ENCODE data around the gene ANO10. TPM values are rescaled to one million over a fixed set of nuclear protein-coding genes. Genes with fewer than 3 reads are reported as not detected.
"Not testable (repeated sequence)": the region's sequence is repeated elsewhere in the genome, so short reads cannot be mapped to it uniquely, and the experiment has no call there.

Gene ANO10
- total RNA-seq, 1 experiment from 2014 or later = 22.8 TPM

DNA sequence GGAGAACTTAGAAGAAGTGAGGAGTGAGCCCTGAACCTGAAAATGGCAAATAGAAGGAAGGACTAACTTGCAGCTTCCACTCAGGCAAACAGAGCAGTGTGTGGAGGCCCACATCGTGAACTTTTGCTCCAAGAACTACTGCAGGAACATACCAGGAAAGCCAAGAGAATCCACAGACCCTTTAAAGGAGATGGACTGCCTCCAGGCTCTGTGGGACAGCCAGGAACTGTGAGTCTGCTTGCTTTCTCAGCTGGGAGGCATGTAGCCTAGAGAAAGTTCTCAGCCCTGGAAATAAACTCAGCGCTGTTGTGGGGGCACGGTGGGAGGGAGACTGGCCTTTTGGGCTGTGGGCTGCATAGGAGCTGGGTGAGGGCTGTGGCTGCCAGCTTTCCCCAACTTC, 242.5 kb downstream of the ANO10 start:
- no peak for DNase-seq (ENCODE audit: low read depth)

DNA sequence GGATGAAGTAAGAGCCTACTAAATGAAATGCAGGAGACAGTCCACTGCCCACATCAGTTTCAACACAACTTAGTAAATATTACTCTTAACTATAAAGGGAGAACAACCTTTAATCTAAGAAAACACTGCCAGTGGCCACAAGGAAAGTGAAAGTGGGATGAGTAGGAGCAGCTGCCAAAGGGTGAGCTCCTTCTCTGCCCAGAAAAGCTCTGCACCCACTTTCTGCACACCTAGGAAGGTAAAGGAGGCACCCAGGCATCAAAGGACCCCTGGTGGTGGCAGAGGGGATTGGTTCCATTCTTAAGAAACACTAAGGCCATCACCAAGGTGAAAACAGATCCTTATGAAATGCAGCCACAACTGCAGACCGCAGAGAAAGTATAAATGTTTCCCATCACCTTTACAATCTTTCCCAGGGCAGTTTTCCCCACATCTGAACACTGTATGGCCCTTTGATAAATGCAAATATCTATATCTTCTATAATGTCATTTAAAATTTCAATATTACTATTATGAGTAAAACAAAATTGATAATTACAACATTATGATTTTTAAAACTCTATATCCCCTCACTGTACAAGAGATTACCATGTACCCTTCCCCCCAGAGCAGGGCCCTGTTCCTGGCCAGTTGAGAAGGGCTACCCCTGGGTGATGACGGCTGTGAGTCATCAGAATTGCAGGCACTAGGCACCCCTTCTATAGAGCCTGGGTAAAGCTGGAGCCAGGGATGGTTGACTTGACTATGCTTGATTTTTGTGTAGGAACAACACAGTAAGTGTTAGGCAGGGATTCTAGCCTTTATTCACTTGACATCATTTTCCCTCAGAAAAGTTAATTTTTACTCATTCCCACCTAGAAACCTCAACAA, 243.5 kb downstream of the ANO10 start:
- DNase-seq (ENCODE audit: low read depth) = peak; percentile 39

DNA sequence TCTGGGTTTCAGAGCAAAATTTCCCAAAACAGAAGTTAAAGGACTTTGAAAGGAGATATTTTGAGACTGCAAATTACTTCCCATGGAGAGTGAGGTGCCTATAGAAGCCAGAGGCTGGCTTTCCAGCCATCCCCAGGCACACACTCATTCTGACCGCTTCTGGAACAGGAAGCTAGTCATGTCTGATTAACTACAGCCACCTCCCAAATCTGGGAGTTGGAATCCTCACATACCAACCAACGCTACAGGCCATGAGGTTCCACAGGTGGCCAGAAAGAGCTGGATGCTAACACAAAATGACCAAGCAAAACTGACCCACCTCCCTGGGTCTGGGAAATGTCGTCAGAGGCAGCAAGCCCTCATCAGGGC, 248.3 kb downstream of the ANO10 start:
- DNase-seq (ENCODE audit: low read depth) = peak; percentile 61

DNA sequence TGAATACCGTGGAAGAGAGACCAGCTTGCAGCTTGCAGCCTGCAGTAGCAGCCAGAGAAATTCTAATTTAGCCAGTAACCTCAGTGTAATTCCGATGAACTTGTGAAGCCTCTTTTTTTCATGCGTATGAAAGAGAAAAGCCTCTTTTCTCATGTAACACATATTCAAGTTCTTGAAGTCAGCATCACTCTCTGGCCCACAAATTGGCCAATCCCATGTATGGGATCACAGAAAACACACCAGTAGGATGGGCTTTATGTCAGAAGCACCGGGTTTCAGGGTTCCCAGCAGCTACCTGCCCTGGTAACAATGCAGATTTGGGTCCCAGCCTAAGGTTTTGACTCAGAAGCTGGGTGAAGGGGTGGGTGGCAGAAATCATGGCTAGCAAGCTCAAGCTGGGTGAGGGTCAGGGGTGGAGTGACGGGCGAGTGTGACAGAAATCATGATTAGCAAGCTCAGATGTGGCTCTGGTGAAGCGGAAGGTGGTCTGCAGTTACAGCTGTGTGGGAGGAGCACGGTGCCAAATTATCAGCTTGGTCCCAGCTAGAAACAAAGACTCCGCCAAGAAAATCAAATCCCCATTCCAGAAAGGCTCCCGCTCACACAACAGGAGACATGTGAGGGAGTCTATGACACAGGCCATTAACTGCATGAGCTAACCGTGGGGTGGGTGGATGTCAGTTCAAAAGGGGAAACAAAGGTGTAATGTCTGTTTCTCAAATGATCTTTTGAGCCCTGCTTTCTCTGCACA, 248.8 kb downstream of the ANO10 start:
- no peak for DNase-seq (ENCODE audit: low read depth)

DNA sequence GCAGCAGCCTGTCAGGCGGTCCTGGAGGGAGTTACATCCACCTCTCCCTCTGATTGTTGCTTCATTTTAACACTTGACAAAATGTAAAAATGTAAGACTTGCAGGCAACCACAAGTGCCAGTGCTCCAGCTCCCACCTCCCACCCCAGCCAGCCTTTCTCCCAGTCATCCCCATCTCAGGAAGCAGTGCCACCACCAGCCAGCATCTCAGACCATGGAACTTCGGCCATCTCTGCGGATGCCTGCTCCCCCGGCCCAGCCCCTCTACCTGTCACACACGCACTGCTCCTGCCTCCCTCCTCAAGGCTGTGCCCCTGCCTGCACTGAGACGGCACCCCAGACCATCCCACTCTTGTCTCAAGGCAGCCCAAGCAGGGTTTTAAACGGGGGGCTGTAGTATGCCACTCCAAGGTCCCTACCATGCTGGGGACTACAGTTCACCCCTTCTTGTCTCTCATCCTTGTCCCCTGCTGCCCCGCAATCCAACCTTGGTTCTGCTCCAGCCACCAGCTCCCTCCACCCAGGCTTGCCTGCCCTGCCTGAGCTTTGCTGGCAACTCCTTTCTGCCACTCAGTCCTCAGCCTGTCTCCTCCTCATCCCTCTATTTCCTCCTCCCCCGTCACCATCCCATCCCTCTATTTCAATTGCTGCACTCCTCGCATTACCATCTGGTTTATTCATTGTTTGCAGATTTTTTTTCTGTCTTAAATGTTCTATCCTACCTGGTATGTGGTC, 249.6 kb downstream of the ANO10 start:
- no peak for DNase-seq (ENCODE audit: low read depth)

DNA sequence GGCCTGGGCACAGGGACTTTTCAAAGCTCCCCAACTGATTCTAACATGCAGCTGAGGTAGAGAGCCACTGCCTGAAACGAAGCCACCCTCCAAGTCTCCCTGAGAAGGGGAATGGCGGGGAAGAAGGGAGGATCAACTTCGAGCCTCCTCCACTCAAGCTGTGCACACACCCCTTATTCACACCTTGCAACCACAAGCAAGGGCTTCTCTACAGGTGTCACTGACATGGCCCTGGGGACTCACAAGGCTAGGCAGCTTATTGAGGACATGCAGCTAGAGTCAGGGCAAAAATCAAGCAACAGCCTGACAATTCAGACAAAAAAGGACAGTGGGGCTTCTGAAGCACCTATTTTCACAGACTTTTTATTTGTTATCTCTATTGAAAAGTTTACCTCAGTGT, 250.3 kb downstream of the ANO10 start:
- DNase-seq (ENCODE audit: low read depth) = no peak

DNA sequence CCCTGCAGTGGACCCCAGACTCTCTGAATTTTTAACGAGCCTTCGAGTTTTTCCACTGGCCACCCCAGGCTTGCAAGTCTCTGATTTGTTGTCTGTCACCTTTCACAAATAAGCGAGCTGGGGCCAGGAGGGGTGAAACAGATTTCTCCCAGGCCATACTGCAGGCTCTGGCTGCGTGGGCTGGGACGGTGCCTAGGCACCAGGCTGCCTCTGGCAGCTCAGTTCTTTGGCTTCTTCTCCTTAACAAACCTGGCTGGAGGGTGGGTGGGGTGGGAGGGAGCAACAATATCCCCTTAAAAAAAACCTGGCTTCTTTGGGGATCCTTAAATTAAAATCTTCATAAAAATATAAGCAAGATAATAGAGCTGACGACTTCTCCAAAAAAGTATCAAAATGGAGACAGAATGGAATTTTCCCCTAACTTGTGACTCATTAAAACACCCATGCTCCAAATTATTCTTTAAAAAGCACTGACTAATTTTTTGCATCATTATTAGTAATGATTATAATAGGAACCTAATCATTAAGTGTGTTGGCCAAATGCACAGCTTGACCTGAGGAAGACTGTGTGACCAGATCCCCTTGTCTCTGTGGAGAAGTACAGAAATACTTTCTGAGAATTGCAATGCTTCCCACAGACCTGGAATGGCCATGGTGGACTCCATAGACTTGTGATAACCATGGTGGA, 251.4 kb downstream of the ANO10 start:
- no peak for DNase-seq (ENCODE audit: low read depth)

DNA sequence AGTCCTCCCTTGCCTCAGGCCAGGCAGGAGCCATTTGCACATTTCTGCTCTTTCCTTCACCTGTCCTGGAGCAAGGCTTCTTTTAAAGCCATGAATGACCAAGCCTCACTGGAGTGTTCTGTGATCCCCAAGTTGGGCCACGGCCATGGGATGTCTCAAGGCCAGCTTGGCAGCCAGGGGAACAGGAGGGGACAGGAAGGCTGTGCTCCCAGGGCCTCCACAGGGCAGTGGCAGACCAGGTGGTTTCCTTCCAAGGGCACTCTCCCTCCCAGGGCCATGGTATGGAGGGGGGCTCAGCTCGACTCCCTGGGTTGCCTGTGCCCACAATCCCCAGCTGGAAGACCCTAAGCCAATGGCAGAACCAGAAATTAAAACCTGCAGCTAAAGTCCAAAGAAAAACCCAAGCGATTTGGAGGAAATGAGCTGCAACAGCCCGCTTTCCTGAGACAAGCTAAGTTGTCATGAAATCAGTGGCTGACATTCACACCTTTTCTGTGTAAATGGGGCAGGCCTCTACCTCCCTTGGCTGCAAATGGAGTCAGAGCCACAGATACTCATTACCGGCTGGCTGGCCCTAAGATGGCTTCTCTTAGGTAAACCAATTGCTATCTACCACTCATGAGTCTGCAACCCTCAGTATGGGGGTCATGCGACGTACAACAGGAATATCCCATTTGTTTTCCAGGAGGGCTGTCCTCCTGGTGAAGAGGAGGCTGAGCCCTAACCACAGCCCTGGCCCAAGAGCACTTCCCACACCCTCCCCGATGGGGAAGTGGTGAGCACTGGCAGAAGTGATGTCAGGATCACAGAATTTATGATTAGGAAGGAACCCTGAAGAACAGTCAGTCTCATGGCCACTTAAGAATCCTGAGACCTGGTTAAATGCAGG, 252.2 kb downstream of the ANO10 start:
- DNase-seq (ENCODE audit: low read depth) = no peak

DNA sequence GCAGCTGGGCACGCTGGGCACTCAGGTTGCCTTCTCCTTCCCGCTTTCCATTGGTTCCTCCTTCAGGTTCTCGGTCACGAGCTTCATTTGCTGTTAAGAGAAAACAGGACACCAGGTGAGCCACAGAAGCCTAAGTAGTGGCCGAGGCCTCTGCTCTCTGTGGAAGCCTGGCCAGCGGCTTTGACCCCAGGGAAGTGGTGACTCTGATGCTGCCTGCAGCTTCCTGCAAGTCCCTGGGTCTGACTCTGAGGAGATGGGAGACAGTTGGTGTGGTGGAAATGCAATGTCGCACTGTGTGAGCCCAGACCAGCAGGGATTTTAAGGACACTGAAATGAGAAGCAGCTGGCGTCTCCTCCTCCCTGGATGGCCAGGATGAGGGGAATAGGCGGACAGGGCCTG, 254.9 kb downstream of the ANO10 start:
- no peak for DNase-seq (ENCODE audit: low read depth)

DNA sequence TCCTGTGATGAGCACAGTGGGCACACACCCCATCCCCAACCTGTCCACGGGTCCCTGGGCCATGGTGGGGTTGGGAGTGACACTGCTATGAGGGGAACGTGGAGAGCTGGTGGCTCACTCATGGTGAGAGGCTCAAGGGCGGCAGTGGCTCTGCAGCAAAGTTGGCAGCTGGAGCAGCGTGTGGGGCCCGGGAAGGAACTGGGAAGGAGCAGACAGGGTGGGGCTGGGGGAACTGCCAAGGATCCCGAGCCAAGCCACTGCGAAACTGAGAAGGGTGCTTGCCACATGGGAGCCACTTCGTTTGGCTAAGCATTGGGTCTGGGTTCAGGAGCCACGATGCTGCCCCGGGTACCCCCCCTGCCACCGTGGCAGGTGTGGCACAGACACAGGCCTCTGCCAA, 255.3 kb downstream of the ANO10 start:
- DNase-seq (ENCODE audit: low read depth) = no peak

DNA sequence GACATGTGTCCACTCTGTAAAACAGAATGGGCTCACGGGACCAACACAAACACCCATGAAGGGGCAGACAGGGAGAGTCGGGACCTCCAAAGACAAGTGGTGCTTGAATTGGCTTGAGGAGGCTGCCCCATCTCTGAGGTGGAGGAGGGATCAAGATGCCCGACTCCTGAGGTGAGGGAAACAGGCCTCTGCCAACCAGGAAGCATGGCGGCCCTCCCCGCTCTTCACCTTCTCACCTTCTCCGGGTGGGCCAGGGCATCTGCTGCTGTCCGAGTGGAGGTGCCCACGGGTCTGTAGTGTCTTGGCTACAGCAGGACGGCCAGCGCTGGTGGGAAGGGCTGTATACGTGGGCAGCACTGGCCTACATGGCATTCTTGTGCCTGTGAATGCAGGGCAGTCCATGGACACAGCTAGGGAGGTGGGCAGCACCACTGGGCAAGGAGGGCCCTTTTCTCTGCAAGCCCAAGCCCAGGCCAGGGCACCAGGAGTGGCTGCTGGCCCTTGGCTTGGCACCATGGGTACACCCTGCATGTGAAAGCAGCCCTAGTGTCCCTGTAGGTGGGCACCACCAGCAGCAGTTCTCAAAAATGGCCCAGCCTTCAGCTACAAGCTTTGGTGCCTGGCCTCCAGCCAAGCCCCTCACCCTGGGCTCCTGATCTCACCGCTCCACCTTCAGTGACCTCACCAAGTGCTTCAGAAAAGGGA, 256.1 kb downstream of the ANO10 start:
- no peak for DNase-seq (ENCODE audit: low read depth)

DNA sequence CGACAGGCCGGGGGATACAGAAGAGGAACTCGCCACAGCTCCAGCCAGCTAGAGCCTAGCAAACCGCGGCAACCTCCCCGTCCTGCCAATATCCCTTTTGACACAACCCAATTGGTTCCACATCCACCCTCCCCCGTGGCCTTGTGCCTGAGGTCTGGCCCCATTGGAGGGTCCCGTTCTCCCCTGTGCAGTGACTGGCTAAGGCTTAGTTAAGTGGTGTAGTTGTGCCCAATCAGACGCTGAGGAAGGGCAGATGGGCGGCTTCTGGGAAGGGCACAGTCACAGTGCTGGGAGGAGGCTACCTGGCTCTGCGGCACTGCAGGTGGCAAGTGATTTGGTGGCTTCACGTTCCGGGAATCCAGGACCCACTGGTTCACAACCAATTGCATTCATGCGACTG, 256.9 kb downstream of the ANO10 start:
- no peak for DNase-seq (ENCODE audit: low read depth)

DNA sequence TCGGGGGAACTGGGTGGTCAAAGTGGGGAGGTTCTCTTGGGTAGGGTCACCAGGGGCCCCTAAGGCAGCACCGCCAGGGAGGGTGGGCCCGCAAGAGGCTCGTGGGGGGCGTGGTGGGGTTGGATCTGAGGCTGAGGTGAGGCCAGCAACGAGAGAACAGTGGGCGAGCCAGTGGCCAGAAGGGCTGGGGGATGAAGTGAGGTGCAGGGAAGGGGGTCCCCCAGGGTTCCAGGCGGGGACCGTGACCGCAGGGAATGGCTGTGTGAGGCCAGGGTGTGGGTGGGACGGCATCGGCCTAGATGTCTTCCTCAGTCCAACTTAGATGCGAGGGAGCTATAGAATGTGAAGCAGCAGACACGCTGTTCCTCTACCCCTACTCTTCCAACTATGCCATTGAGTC, 257.3 kb downstream of the ANO10 start:
- DNase-seq (ENCODE audit: low read depth) = no peak

DNA sequence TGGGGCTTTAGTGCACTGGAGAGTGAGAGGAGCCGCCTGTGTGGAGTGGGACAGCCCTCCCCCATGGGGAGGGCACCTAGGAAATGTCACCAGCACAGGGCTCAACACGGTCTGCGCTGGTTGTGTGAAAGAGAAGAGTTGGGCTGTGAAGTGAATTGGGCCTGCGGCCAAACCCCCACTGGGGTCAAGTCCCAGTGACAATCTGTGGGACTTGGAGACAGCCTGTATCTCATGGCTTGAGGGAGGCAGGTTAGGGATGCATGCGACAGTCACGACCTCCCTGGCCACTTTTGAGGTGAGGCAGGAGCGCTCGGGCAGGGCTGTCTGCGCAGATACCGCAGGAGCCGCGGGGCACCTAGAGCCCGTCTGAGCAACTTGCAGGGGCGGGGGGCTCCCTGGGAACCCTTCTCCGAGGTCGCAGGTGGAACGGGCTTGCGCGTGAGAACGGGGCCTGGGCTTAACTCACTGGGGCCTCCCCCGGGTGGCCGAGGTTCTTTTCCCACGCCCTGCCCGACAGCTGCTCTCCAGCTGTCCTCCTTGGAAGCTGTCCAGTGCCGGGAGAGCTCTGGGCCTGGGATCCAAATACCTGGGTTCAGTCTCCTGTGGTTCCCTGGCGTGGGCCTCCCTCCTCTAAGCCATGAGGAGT, 258.1 kb downstream of the ANO10 start:
- no peak for DNase-seq (ENCODE audit: low read depth)

DNA sequence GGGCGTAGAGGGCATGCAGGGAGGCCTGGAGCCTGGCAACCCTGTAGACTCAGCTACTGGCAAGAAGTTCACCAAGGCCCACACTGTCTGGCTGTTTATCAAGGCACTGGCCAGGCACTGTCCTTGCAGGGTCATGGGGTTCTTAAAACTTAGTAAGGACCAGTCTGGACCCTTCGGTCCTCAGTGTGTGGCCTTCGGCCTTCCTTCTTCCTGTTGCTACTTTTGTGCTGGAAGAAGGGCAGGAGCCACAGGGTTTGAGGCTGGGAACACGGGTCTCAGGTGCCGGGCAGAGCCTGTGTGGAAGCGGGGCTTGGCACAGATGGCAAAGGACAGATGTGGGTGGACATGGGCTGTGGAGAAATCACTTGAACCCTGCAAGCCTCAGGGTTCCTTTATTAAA, 258.9 kb downstream of the ANO10 start:
- no peak for DNase-seq (ENCODE audit: low read depth)

DNA sequence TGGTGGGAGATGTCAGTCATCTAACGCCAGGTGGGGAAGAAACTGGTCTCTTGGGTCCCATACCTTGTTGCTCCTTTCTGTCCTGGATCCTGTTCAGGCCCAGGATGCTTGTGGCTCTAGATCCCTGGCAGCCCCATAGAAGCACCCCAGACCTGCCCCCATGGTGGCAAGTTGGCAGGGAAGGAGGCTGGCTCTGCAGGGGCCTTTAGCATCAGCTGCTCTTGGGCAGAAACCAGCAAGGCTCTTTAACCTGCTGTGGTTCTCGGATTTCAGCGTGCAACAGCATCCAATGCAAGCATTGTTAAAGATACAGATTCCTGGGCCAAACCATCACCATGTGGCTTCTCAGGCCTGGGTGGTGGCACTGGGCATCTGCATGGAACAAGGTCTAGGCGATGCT, 259.6 kb downstream of the ANO10 start:
- no peak for DNase-seq (ENCODE audit: low read depth)

DNA sequence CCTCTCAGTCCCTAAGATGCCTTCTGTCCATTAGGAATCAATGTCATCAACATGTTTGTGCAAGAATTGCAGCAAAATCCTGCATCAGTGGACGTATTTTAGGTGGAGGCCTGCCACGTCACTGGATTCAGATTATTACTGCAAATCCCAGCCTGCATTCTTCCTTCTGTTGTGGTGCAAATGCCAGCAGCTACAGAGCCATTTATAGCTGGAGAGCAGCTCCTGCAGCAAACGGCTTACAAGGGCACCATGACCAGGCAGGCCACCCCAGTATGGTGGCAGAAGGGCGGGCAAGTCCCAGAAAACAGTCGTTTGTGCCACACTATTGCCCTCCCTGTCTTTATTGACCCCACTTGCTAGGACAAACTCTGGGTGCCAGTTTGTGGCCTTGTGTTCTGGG, 260.7 kb downstream of the ANO10 start:
- DNase-seq (ENCODE audit: low read depth) = no peak

DNA sequence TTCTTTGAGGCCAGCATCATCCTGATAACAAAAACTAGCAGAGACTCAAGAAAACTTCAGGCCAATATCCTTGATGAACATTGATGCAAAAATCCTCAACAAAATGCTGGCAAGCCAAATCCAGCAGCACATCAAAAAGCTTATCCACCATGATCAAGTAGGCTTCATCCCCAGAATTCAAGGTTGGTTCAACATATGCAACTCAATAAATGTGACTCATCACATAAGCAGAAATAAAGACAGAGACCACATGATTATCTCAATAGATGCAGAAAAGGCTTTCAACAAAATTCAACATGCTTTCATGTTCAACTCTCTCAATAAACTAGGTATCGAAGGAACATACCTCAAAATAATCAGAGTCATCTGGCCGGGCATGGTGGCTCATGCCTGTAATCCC, 265.8 kb downstream of the ANO10 start:
- DNase-seq (ENCODE audit: low read depth) = not testable (repeated sequence)

DNA sequence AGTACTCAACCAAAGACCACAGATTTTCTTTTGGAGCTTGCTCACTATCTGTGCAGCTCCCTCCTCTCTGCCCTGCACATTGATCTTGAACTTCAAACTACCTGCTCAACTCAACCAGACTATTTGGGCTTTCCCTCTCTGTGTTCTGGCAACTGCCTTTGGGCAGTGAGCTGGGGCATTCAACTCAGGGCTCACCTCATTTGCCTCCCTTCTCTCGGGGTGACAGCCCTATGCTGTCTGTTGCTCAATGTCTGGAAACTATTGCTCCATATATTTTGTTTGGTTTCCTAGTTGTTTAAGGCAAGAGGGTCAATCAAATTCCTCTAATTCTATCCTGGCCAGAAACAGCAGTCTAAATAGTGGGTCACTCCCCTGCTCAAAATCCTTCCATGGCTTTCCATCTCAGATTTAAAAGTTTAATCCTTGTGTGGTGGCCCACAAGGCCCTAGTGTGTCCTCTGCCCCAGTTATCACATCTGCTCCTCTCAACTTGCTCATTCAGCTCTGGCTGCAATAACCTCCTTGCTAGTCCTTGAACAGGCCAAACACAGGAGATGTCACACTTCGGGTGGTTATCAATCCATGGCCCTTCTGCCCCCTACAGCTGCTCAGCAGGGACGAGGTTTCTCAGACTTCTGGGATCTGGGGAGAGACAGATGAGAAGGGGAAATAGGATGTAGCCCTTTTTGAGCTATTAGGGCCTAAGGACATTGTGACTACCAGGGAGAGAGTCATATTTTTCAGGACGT, 267.7 kb downstream of the ANO10 start:
- DNase-seq (ENCODE audit: low read depth) = no peak
